K562 (cell line): ENCODE results near the gene ZNF71. TPM values are rescaled to one million over a fixed set of nuclear protein-coding genes. Genes with fewer than 3 reads are reported as not detected.

Source experiments
- AFF4 ChIP-seq: sonication (generic); formaldehyde crosslinking; IDR thresholded peaks from 2 replicates; pipeline ENCODE4 v1.8.0; 2023; ENCODE audit warnings: mild to moderate bottlenecking, missing genetic modification reagents
- CSDE1 ChIP-seq, 2 experiments: fragments of 450-650 bp; IDR thresholded peaks; 2 replicates each; pipeline ENCODE4 v1.6.1; 2016; ENCODE audit warnings: mild to moderate bottlenecking in 1 of 2
- DPF2 ChIP-seq: fragments of 450-650 bp; IDR thresholded peaks from 2 replicates; pipeline ENCODE4 v1.6.1; 2016
- FOXP4 ChIP-seq: sonication (generic); formaldehyde crosslinking; IDR thresholded peaks from 2 replicates; pipeline ENCODE4 v1.8.0; 2022; ENCODE audit warnings: mild to moderate bottlenecking, missing genetic modification reagents, borderline replicate concordance
- IRF2 ChIP-seq: sonication (generic); formaldehyde crosslinking; IDR thresholded peaks from 2 replicates; pipeline ENCODE4 v1.8.1; 2022; ENCODE audit warnings: mild to moderate bottlenecking, missing genetic modification reagents
- NR4A1 ChIP-seq, 2 experiments: fragments of 250-450 bp in 1 of 2; fragments of 450-650 bp in 1 of 2; sonication (Bioruptor Pico) in 1 of 2; IDR thresholded peaks; 2 replicates each; pipeline versions ENCODE4 v1.4.0 to v1.6.1; 2016 to 2020; ENCODE audit warnings: mild to moderate bottlenecking in 2 of 2, missing compliant biosample characterization in 1 of 2, missing genetic modification characterization in 1 of 2, moderate library complexity in 1 of 2
- RBBP5 ChIP-seq: fragments of 200-600 bp; sonication (generic); IDR thresholded peaks from 2 replicates; pipeline ENCODE4 v1.6.1; 2012; ENCODE audit warnings: borderline replicate concordance, mild to moderate bottlenecking, low read length, control low read depth, inconsistent platforms; ENCODE audit not compliant: insufficient read depth, poor library complexity, severe bottlenecking
- REST ChIP-seq, 2 experiments: fragments of 450-650 bp; formaldehyde crosslinking in 1 of 2; IDR thresholded peaks; 2 replicates each; pipeline versions ENCODE4 v1.4.0 to v1.6.1; 2014 to 2020; ENCODE audit warnings: mild to moderate bottlenecking in 2 of 2, borderline replicate concordance in 1 of 2, low read depth in 1 of 2
- SAP30 ChIP-seq: fragments of 200-600 bp; sonication (generic); IDR thresholded peaks from 2 replicates; pipeline ENCODE4 v1.6.1; 2012; ENCODE audit warnings: borderline replicate concordance, low read depth, mild to moderate bottlenecking, moderate library complexity, low read length, control low read depth, inconsistent platforms; ENCODE audit not compliant: insufficient read depth, poor library complexity, severe bottlenecking
- TARDBP ChIP-seq: fragments of 450-650 bp; IDR thresholded peaks from 2 replicates; pipeline ENCODE4 v1.6.1; 2016
- polyA plus RNA-seq, 8 experiments: library from polyadenylated mRNA; depleted of rRNA in 4 of 8; stranded (reverse) in 5 of 8; unstranded in 3 of 8; fragments of >200 nt; fragmentation: Nextera tagmentation in 2 of 8; fragmentation: Illumina TruSeq in 1 of 8; extraction: Ambion mirVana in 2 of 8; extraction: Trizol in 1 of 8; gene quantifications; 2 replicates each; pipeline versions ENCODE4 v1.2.1 to v1.2.3, GENCODE V29; 2011 to 2014; ENCODE audit warnings: inconsistent platforms in 1 of 8, missing spikeins in 1 of 8
- total RNA-seq, 7 experiments: library from RNA; depleted of rRNA in 6 of 7; stranded (reverse); fragments of >200 nt in 6 of 7; fragmentation: Illumina TruSeq in 2 of 7; extraction: Trizol in 2 of 7; gene quantifications; 2 replicates each; pipeline versions ENCODE4 v1.2.1 to v1.2.3, GENCODE V29; 2011 to 2021; ENCODE audit warnings: low replicate concordance in 1 of 7

ZNF71 gene
- total and polyA plus RNA-seq, 9 of the 15 experiments (the other 6 are each of a cell fraction or from before 2014, with no cell fraction given) = 0.04 to 0.13 (median 0.06) TPM; not detected in 4

- TF ChIP-seq FOXP4 (peak; percentile 66; the same call in 1 of the 2 replicates), SAP30 (peak; percentile 86), NR4A1 (CRISPR knock-in tag; IDR thresholded peaks at IDR 0.05) (no peak), NR4A1 (tag; IDR thresholded peaks at IDR 0.05) (no peak), IRF2 (peak; percentile 84; the same call in 1 of the 2 replicates), TARDBP (peak; percentile 46; the same call in 1 of the 2 replicates), RBBP5 (no peak), CSDE1 (IDR thresholded peaks at IDR 0.05) (no peak), REST (IDR thresholded peaks at IDR 0.05; ENCODE audit: borderline replicate concordance) (peak; percentile 100), REST (CRISPR knock-in tag; IDR thresholded peaks at IDR 0.05; ENCODE audit: low read depth) (peak; percentile 98), DPF2 (no peak), AFF4 (peak; percentile 72)
Measured at GRCh38 chr19:56637976-56638555, 43.0 kb downstream of the ZNF71 start (continued).
